ENCODE data around the gene FAHD2A. TPM values are rescaled to one million over a fixed set of nuclear protein-coding genes. Genes with fewer than 3 reads are reported as not detected.

FAHD2A gene
- total RNA-seq, 2 experiments from 2014 or later = 26.5 to 27.5 TPM

DNA sequence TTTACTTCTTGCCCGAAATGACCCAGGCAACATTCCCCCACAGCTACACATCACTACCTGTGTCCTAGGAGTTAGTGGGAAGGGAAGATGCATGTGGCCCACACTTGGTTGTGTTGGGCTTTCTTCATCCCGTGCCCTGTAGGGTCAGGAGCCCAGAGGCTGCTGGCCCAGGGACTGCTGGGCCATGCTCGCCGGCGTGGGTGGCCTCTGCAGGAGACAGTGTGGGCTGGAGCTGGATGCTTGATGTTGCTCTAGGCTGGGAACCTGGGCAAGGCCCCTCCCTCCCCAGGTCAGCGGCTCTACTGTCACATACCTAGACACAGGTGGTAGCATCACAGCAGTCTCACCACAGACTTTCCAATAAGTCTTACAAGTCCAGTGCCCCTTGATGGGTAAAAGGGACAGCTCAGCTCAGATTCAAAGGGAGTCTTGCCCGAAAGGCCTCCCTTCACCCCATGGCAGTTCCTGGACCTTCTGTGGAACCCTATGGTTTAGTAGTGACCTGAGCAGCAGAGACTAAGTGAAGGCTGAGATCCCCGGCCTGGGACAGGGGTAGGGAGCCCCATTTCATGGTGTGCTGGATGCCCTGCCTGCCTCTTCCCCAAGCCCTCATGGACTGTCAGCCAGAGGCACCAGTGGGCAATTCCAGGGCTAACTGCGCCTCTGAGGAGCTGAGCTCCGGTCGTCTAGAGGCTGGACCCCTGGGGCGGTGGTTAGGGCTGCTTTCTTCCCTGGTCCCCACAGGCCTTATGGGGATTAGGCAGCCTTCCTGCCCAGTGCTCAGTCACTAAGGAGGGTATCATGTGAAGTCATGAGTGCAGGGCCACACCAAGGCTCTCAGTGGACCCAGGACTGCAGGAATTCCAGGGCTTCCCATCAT is 45.4 kb upstream of the FAHD2A start:
- TF ChIP-seq, protein P1, sequence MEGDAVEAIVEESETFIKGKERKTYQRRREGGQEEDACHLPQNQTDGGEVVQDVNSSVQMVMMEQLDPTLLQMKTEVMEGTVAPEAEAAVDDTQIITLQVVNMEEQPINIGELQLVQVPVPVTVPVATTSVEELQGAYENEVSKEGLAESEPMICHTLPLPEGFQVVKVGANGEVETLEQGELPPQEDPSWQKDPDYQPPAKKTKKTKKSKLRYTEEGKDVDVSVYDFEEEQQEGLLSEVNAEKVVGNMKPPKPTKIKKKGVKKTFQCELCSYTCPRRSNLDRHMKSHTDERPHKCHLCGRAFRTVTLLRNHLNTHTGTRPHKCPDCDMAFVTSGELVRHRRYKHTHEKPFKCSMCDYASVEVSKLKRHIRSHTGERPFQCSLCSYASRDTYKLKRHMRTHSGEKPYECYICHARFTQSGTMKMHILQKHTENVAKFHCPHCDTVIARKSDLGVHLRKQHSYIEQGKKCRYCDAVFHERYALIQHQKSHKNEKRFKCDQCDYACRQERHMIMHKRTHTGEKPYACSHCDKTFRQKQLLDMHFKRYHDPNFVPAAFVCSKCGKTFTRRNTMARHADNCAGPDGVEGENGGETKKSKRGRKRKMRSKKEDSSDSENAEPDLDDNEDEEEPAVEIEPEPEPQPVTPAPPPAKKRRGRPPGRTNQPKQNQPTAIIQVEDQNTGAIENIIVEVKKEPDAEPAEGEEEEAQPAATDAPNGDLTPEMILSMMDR (IDR thresholded peaks at IDR 0.05) = no peak
- no peak for DNase-seq

DNA sequence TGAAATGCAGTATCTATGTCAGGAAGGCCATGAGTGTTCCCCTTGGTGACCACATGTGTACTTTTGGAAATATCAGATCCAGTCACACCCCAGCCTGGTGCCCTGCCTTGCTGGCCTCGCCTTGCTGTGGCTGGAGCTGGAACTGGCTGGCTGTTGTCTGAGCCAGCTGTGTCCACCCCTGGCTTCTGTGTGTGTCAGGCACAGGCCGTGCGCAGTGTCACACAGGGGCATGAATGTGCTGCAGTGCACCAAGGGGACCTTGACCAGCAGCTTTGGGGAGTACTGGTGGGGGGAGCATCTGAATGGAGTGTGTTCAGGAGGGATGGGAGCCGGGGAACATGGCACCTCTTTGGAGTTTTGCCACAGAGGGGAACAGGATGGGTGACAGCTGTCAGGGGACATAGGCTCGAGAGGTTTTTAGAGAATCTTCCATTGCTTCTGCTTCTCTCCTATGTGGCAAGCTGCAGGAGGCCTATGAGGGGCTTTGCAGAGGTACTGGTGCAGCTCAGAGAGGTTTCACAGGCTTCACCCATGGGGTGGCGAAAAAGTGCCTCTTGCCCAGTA is 44.7 kb upstream of the FAHD2A start:
- no peak overlapping the region for H3K27ac Mint-ChIP-seq
- DNase-seq = no peak

More for the DNA sequence above, 45.4 kb upstream of the FAHD2A start:
- Histone ChIP-seq H3K9me3 (ENCODE audit: control insufficient read depth in 1 of 2, insufficient read depth in 1 of 2, low read length in 2 of 2) (peaks cover 0 to 16% of the 10 kb centered on the region in 2 experiments), H3K4me3 (ENCODE audit: low read length) (no peak overlapping the region), H3K27me3 (ENCODE audit: control insufficient read depth in 1 of 2, insufficient read depth in 2 of 2, low read length in 2 of 2) (no peaks in the 10 kb centered on the region), H3K36me3 (ENCODE audit: insufficient read depth, low read length) (no peaks in the 10 kb centered on the region), H3K4me1 (ENCODE audit: insufficient read depth, low read length) (no peaks in the 10 kb centered on the region), H3K27ac (ENCODE audit: low read depth in 1 of 2, low read length in 2 of 2) (no peak overlapping the region)
- H3K27ac Mint-ChIP-seq = no peak overlapping the region
- H3K36me3 Mint-ChIP-seq (ENCODE audit: low read depth) = no peaks in the 10 kb centered on the region
- POLR2A ChIA-PET = no interaction called here
- CTCF ChIA-PET = no interaction called here
- H3K4me1 Mint-ChIP-seq (ENCODE audit: low read depth) = no peaks in the 10 kb centered on the region
- no peak overlapping the region for H3K4me3 Mint-ChIP-seq
- no peaks in the 10 kb centered on the region for H3K9me3 Mint-ChIP-seq
- intact Hi-C loops (cut with DNase I, micrococcal nuclease) = no loop called here
- peaks cover 9% of the 10 kb centered on the region for H3K27me3 Mint-ChIP-seq
- ATAC-seq (ENCODE audit: poor library complexity) = no peak

DNA sequence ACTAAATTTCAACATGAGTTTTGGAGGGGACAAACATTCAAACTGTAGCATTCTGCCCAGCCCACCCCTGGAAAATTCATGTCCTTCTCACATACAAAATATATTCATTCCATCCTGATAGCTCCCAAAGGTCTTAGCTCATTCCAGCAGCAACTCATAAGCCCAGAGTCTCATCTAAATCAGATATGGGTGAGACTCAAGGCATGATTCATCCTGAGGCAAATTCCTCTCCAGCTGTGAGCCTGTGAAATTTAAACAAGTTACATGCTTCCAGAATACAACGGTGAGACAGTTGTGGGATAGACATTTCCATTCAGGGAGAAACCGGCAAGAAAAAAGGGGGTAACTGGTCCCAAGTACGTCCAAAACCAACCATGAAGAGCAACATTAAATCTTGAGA is 43.5 kb upstream of the FAHD2A start:
- Mint-ChIP-seq H3K27me3 (peaks cover 9% of the 10 kb centered on the region), H3K9me3 (no peaks in the 10 kb centered on the region), H3K4me1 (ENCODE audit: low read depth) (no peaks in the 10 kb centered on the region), H3K27ac (no peak overlapping the region), H3K36me3 (ENCODE audit: low read depth) (no peaks in the 10 kb centered on the region), H3K4me3 (no peak overlapping the region)
- ATAC-seq (ENCODE audit: poor library complexity) = no peak
- H3K4me1 ChIP-seq (ENCODE audit: insufficient read depth, low read length) = no peaks in the 10 kb centered on the region
- no peak for DNase-seq
- H3K9me3 ChIP-seq (ENCODE audit: control insufficient read depth in 1 of 2, insufficient read depth in 1 of 2, low read length in 2 of 2) = peaks cover 0 to 16% of the 10 kb centered on the region in 2 experiments
- no peak overlapping the region for H3K4me3 ChIP-seq (ENCODE audit: low read length)
- no peak overlapping the region for H3K27ac ChIP-seq (ENCODE audit: low read depth in 1 of 2, low read length in 2 of 2)
- ChIA-PET POLR2A (no interaction called here), CTCF (no interaction called here)
- no peaks in the 10 kb centered on the region for H3K36me3 ChIP-seq (ENCODE audit: insufficient read depth, low read length)
- H3K27me3 ChIP-seq (ENCODE audit: control insufficient read depth in 1 of 2, insufficient read depth in 2 of 2, low read length in 2 of 2) = no peaks in the 10 kb centered on the region
- intact Hi-C loops (cut with DNase I, micrococcal nuclease) = no loop called here
- TF ChIP-seq, protein P1 (IDR thresholded peaks at IDR 0.05) = no peak

More for the DNA sequence above, 44.7 kb upstream of the FAHD2A start:
- H3K36me3 Mint-ChIP-seq (ENCODE audit: low read depth) = no peaks in the 10 kb centered on the region
- ChIA-PET POLR2A (no interaction called here), CTCF (no interaction called here)
- Histone ChIP-seq H3K4me3 (ENCODE audit: low read length) (no peak overlapping the region), H3K4me1 (ENCODE audit: insufficient read depth, low read length) (no peaks in the 10 kb centered on the region), H3K27ac (ENCODE audit: low read depth in 1 of 2, low read length in 2 of 2) (no peak overlapping the region), H3K27me3 (ENCODE audit: control insufficient read depth in 1 of 2, insufficient read depth in 2 of 2, low read length in 2 of 2) (no peaks in the 10 kb centered on the region), H3K9me3 (ENCODE audit: control insufficient read depth in 1 of 2, insufficient read depth in 1 of 2, low read length in 2 of 2) (peaks cover 0 to 16% of the 10 kb centered on the region in 2 experiments), H3K36me3 (ENCODE audit: insufficient read depth, low read length) (no peaks in the 10 kb centered on the region)
- no peaks in the 10 kb centered on the region for H3K4me1 Mint-ChIP-seq (ENCODE audit: low read depth)
- intact Hi-C loops (cut with DNase I, micrococcal nuclease) = no loop called here
- TF ChIP-seq, protein P1 (IDR thresholded peaks at IDR 0.05) = no peak
- no peak overlapping the region for H3K4me3 Mint-ChIP-seq
- no peak for ATAC-seq (ENCODE audit: poor library complexity)
- peaks cover 9% of the 10 kb centered on the region for H3K27me3 Mint-ChIP-seq
- no peaks in the 10 kb centered on the region for H3K9me3 Mint-ChIP-seq

Measured in CD4-positive, alpha-beta T cell (primary cell).